ENCODE measurements around the gene EGR1. TPM values are rescaled to one million over a fixed set of nuclear protein-coding genes. Genes with fewer than 3 reads are reported as not detected.

EGR1 gene
- total RNA-seq, 1 donor from 2014 or later: 85.6 TPM

DNA sequence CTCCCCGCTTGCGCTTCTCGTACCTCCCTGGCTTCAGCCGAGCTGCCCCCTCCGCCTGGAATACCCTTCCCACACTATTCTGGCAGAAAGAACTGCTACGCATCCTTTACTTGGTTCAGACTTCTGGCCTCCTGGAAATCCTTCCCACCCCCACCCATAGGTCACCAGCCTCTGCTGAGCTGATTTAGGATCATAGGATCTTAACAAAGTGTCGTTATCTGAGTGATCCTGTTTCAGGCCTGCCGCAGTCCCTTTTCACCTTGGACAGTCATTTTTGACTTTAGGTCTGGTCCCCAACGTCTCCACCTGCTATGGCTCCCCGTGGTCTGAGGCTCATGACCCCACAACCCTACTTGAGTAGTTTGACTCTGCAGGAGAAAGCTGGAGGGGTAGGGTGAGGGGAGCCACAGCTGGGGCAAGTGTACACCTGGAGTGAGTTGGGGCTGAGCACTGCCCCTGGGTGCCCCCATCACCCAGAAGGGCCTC lies 27.3 kb downstream of the EGR1 start:
- peaks cover 11% of the 10 kb centered on the region for H3K27me3 ChIP-seq
- ATAC-seq: no peak
- TF ChIP-seq, protein P1, sequence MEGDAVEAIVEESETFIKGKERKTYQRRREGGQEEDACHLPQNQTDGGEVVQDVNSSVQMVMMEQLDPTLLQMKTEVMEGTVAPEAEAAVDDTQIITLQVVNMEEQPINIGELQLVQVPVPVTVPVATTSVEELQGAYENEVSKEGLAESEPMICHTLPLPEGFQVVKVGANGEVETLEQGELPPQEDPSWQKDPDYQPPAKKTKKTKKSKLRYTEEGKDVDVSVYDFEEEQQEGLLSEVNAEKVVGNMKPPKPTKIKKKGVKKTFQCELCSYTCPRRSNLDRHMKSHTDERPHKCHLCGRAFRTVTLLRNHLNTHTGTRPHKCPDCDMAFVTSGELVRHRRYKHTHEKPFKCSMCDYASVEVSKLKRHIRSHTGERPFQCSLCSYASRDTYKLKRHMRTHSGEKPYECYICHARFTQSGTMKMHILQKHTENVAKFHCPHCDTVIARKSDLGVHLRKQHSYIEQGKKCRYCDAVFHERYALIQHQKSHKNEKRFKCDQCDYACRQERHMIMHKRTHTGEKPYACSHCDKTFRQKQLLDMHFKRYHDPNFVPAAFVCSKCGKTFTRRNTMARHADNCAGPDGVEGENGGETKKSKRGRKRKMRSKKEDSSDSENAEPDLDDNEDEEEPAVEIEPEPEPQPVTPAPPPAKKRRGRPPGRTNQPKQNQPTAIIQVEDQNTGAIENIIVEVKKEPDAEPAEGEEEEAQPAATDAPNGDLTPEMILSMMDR (IDR thresholded peaks at IDR 0.05): no peak
- no peak overlapping the region for H3K27ac ChIP-seq
- intact Hi-C loops (cut with DNase I): no loop called here
- H3K36me3 ChIP-seq: no peaks in the 10 kb centered on the region
- H3K4me3 ChIP-seq: peak overlapping the region; percentile 56
- peaks cover 12% of the 10 kb centered on the region for H3K4me1 ChIP-seq
- no peaks in the 10 kb centered on the region for H3K9me3 ChIP-seq
- no peak for DNase-seq

DNA sequence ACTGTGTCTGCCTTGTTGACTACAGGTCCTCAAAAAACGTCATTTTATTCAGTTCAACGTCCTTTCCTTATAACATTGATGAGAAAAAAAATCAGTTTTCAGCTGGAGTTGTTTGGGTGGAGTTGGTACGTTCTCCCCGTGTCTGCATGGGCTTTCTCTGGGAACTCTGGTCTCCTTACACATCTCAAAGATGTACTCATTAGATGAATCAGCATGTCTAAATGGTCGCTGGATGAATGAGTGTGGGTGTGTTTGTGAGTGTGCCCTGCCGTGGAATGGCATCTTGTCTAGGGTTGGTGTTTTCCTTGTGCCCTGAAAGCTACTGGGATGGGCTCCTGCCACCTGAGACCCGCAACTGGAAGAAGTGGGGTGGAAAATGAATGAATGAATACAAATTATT lies 30.1 kb downstream of the EGR1 start:
- intact Hi-C loops (cut with DNase I): no loop called here
- Histone ChIP-seq H3K36me3 (no peaks in the 10 kb centered on the region), H3K27me3 (peaks cover 6% of the 10 kb centered on the region), H3K4me3 (no peak overlapping the region), H3K27ac (no peak overlapping the region), H3K9me3 (no peaks in the 10 kb centered on the region), H3K4me1 (peaks cover 12% of the 10 kb centered on the region)
- DNase-seq: no peak
- TF ChIP-seq, protein P1 (IDR thresholded peaks at IDR 0.05): no peak
- ATAC-seq: no peak

DNA sequence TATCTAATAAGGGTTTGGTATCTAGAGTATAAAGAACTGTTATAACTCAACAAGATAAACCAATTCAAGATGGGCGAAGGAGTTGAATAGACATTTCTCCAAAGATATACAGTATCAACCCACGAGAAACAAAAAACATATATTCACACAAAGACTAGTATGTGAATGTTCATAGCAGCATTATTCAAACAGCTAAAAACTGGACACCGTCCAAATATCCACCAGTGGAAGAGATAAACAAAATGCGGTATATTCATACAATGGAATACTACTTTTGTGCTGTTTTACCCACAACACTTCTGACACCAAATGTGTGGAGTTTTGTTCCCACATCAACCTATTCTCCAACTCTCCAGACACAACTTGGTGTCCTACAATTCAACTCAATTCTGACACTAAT lies 33.1 kb downstream of the EGR1 start:
- DNase-seq (no peak), ATAC-seq (no peak)
- Histone ChIP-seq H3K27me3 (no peaks in the 10 kb centered on the region), H3K36me3 (no peaks in the 10 kb centered on the region), H3K4me3 (no peak overlapping the region), H3K9me3 (no peaks in the 10 kb centered on the region), H3K27ac (no peak overlapping the region), H3K4me1 (no peaks in the 10 kb centered on the region)
- TF ChIP-seq, protein P1 (IDR thresholded peaks at IDR 0.05): no peak
- intact Hi-C loops (cut with DNase I): no loop called here

DNA sequence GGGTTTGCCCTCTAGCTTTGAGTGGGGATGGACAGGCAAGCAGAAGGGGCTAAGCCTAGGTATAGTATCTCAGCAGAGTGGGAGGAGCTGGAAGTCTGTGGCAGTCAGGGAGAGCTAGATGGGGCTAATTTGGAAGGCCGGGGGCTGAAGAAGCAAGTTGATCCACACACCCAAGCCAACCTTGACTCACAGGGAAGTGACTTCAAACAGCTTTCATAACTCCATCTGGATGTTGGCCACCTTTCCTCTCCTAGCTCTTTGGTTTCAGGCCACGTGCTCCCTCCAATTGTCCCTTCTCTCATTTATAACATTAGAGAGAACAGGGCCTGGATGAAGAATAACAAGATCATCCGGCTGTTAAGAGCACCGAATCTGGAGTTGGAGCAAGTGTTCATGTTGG lies 36.8 kb downstream of the EGR1 start:
- Histone ChIP-seq H3K36me3 (peaks cover 11% of the 10 kb centered on the region), H3K9me3 (no peaks in the 10 kb centered on the region), H3K27ac (no peak overlapping the region), H3K4me1 (peaks cover 13% of the 10 kb centered on the region), H3K27me3 (no peaks in the 10 kb centered on the region), H3K4me3 (no peak overlapping the region)
- intact Hi-C loops (cut with DNase I): loop anchor here (5.0 kb wide), 1 partner anchor 50 kb away; no protein-coding TSS in a partner anchor
- no peak for DNase-seq
- TF ChIP-seq, protein P1 (IDR thresholded peaks at IDR 0.05): no peak
- ATAC-seq: no peak

DNA sequence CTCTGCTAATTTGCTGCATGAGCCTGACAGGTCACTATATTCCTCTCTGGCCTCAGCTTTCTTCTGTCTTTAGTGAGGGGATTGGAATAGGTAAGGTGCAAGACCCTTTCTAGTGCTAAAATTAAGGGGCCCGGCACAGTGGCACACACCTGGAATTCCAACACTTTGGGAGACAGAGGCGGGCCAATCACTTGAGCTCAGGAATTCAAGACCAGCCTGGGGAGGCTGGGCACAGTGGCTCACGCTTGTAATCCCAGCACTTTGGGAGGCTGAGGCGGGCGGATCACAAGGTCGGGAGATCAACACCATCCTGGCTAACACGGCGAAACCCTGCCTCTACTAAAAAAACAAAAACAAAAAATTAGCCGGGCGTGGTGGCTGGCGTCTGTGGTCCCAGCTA lies 37.2 kb downstream of the EGR1 start:
- intact Hi-C loops (cut with DNase I): loop anchor here (5.0 kb wide), 1 partner anchor 50 kb away; no protein-coding TSS in a partner anchor
- peaks cover 13% of the 10 kb centered on the region for H3K36me3 ChIP-seq
- DNase-seq: no peak
- H3K4me3 ChIP-seq: no peak overlapping the region
- peaks cover 13% of the 10 kb centered on the region for H3K4me1 ChIP-seq
- no peaks in the 10 kb centered on the region for H3K27me3 ChIP-seq
- ATAC-seq: no peak
- no peaks in the 10 kb centered on the region for H3K9me3 ChIP-seq
- TF ChIP-seq, protein P1 (IDR thresholded peaks at IDR 0.05): no peak
- no peak overlapping the region for H3K27ac ChIP-seq
